T-cell (primary cell): ENCODE data around the gene EMC9. TPM values are rescaled to one million over a fixed set of nuclear protein-coding genes. Genes with fewer than 3 reads are reported as not detected.

Source experiments
- ATAC-seq, 4 experiments: fragments of 200-7000 bp in 3 of 4; fragments of 150-1000 bp in 1 of 4; cut with Tn5 transposase; replicated peaks in 1 of 4; 1 replicate in 3 of 4; 2 replicates in 1 of 4; pipeline ENCODE4 v1.10.0; 2021; ENCODE audit warnings: moderate library complexity in 3 of 4, mild to moderate bottlenecking in 2 of 4, moderate number of reproducible peaks in 1 of 4
- CTCF ChIA-PET, 2 donors: fragments of 300-600 bp; sonication (Branson Sonifier 250); formaldehyde crosslinking; loops; one replicate each; lab custom pipeline; 2022; ENCODE audit warnings: antibody characterized with exemption in 2 of 2; lab: Charles Lee
- POLR2A ChIA-PET, 2 donors: fragments of 300-600 bp; sonication (Branson Sonifier 250); formaldehyde crosslinking; loops; one replicate each; lab custom pipeline; 2022; ENCODE audit warnings: antibody characterized with exemption in 2 of 2; lab: Charles Lee
- DNase-seq, 35 experiments: peaks; one replicate each; pipeline versions ENCODE4 v3.0.0 to v3.0.0-alpha.2; 2013 to 2023
- H3K27ac ChIP-seq: one replicate; pipeline ENCODE4 v1.5.1; 2013; ENCODE audit warnings: low read length
- H3K27me3 ChIP-seq, 2 experiments: replicated peaks in 1 of 2; 1 replicate in 1 of 2; 2 replicates in 1 of 2; pipeline versions ENCODE4 v1.6.1 to v1.7.0; 2013; ENCODE audit warnings: low read length in 1 of 2, mixed read lengths in 1 of 2; ENCODE audit not compliant: control insufficient read depth in 2 of 2, insufficient read depth in 2 of 2; ENCODE audit errors: extremely low read depth in 1 of 2
- H3K36me3 ChIP-seq, 2 donors: 1 replicate in 1 of 2; 2 replicates in 1 of 2; pipeline versions ENCODE4 v1.6.1 to v1.7.0; 2013; ENCODE audit warnings: low read length in 1 of 2; ENCODE audit not compliant: control insufficient read depth in 2 of 2, insufficient read depth in 1 of 2; ENCODE audit errors: extremely low read depth in 1 of 2
- H3K4me1 ChIP-seq, 2 experiments: 1 replicate in 1 of 2; 2 replicates in 1 of 2; pipeline versions ENCODE4 v1.6.1 to v1.7.0; 2013; ENCODE audit warnings: low read length in 2 of 2, mixed read lengths in 1 of 2; ENCODE audit not compliant: insufficient read depth in 2 of 2, control insufficient read depth in 1 of 2; ENCODE audit errors: extremely low read depth in 1 of 2
- H3K4me3 ChIP-seq, 2 donors: 1 replicate in 1 of 2; 2 replicates in 1 of 2; pipeline versions ENCODE4 v1.5.1 to v1.7.0; 2013; ENCODE audit warnings: mild to moderate bottlenecking in 2 of 2, low read length in 1 of 2, moderate library complexity in 1 of 2; ENCODE audit not compliant: control insufficient read depth in 1 of 2; ENCODE audit errors: extremely low read depth in 1 of 2
- H3K9me3 ChIP-seq: 2 replicates; pipeline ENCODE4 v1.7.0; 2013
- H3K27ac Mint-ChIP-seq, 2 donors: one replicate each; pipeline ENCODE4 v1.8.0; 2020 to 2021; ENCODE audit warnings: mild to moderate bottlenecking in 2 of 2, mixed read lengths in 2 of 2
- H3K27me3 Mint-ChIP-seq, 2 donors: one replicate each; pipeline ENCODE4 v1.8.0; 2021 to 2022; ENCODE audit warnings: mixed read lengths in 2 of 2
- H3K36me3 Mint-ChIP-seq: one replicate; pipeline ENCODE4 v1.8.0; 2021; ENCODE audit warnings: mixed read lengths
- H3K4me1 Mint-ChIP-seq, 3 donors: one replicate each; pipeline ENCODE4 v1.8.0; 2020 to 2022; ENCODE audit warnings: mixed read lengths in 3 of 3, mild to moderate bottlenecking in 1 of 3
- H3K4me3 Mint-ChIP-seq, 3 donors: one replicate each; pipeline ENCODE4 v1.8.0; 2020 to 2022; ENCODE audit warnings: mild to moderate bottlenecking in 3 of 3, mixed read lengths in 3 of 3, moderate library complexity in 3 of 3
- H3K9me3 Mint-ChIP-seq, 3 donors: one replicate each; pipeline ENCODE4 v1.8.0; 2020 to 2022; ENCODE audit warnings: mixed read lengths in 3 of 3
- whole genome bisulfite sequencing: methylation state at CpG from one replicate; pipeline ENCODE4 v1.1.5; 2013; ENCODE audit warnings: missing lambda C conversion rate; ENCODE audit not compliant: insufficient coverage; 5-methylcytosine and 5-hydroxymethylcytosine counted together
- total RNA-seq, 35 experiments: library from RNA in 6 of 35; stranded (reverse) in 6 of 35; fragments of 120-200 nt in 1 of 35; gene quantifications; one replicate each; pipeline versions ENCODE4 v1.2.1 to v1.2.4 and lab custom pipeline; 2013 to 2026

EMC9 gene
- total RNA-seq, 5 donors from 2014 or later (not counting 1 experiment from before 2014, with no cell fraction given) = 9.3 to 29.8 (median 20.8) TPM

DNA sequence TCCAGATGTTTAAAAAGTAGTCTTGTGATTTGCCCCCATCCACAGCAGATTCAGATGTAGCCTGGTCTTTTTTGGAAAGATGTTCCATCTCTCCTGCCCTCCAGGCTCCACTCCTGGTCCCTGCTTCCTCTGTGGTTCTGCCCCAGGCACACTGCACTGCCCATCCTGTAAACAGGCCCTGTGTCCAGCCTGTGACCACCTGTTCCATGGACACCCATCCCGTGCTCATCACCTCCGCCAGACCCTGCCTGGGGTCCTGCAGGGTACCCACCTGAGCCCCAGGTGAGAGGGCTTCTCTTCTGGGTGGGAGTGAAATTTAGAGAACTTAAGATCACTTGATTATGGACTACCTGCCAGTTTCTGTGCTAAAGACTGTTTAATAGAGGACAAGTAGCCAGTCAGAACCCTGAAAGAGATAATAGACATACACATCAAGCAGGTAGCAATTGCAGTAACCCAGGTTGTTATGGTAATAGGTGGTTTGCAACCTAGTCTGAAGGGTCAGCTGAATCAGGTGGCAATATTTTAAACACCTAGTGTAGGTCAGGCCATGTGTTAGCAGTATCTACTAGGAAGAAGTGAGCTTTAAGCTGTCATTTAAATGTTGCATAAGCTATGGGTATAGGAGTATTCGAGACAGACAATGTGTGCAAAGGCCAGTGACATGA, 8.0 kb upstream of the EMC9 start:
- H3K4me3 Mint-ChIP-seq = peak overlapping the region; percentile 96 to 99 (median 97)
- DNase-seq = no peak
- H3K4me3 ChIP-seq = no peak overlapping the region
- CTCF ChIA-PET = interaction anchor here in 1 of 2 donors (1.0 to 1.4 kb wide), 2 partner anchors 11 to 36 kb away, joined by 3 read pairs; no protein-coding TSS in a partner anchor
- no peaks in the 10 kb centered on the region for H3K9me3 Mint-ChIP-seq
- H3K27me3 Mint-ChIP-seq = no peaks in the 10 kb centered on the region
- H3K27ac Mint-ChIP-seq = peak overlapping the region in 1 of 2 donors; percentile 73
- no peak for ATAC-seq
- H3K27me3 ChIP-seq = no peaks in the 10 kb centered on the region
- peaks cover 18 to 53% of the 10 kb centered on the region in 2 donors for H3K36me3 ChIP-seq
- H3K27ac ChIP-seq = no peak overlapping the region
- WGBS = 100% methylated on average over 1 of the region's 3 CpGs
- POLR2A ChIA-PET = no interaction called here
- peaks cover 28% of the 10 kb centered on the region for H3K36me3 Mint-ChIP-seq
- no peaks in the 10 kb centered on the region for H3K9me3 ChIP-seq
- peaks cover 16 to 50% of the 10 kb centered on the region in 2 experiments for H3K4me1 ChIP-seq
- peaks cover 45 to 53% (median 51%) of the 10 kb centered on the region in 3 donors for H3K4me1 Mint-ChIP-seq

DNA sequence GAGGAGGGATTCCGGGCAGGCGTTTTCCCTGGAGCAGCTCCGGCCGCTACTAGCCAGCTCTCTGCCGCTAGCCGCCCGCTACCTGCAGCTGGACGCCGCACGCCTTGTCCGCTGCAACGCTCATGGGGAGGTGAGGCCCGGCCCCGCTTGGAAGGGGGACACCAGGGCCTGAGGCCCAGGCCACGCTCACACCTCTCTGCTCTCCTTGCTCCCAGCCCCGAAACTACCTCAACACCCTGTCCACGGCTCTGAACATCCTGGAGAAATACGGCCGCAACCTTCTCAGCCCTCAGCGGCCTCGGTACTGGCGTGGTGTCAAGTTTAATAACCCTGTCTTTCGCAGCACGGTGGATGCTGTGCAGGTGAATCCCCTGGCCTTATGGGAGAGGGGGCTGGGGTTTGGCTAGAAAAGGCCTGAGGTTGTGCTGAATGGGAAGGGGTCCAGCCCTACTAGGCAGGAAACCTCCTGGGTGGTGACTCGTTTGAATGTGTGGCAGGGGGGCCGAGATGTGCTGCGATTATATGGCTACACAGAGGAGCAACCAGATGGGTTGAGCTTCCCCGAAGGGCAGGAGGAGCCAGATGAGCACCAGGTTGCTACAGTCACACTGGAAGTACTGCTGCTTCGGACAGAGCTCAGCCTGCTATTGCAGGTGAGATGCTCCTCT, 6.5 kb upstream of the EMC9 start:
- H3K27ac ChIP-seq = peak overlapping the region; percentile 26
- WGBS = 6% methylated on average over 18 of the region's 29 CpGs
- no peaks in the 10 kb centered on the region for H3K27me3 Mint-ChIP-seq
- H3K36me3 Mint-ChIP-seq = peaks cover 40% of the 10 kb centered on the region
- H3K9me3 Mint-ChIP-seq = no peaks in the 10 kb centered on the region
- H3K4me1 Mint-ChIP-seq = peaks cover 57 to 65% (median 63%) of the 10 kb centered on the region in 3 donors
- ChIA-PET POLR2A (interaction anchor here (0.8 to 3.0 kb wide), 3 partner anchors 11 to 33 kb away, joined by 3 to 23 read pairs (median 3); partner anchors contain the start of genes DCAF11 (in 1 of the 2) and NRL (in 1 of the 2)), CTCF (interaction anchor here (0.8 to 2.7 kb wide), 7 partner anchors 11 to 94 kb away, joined by 3 to 30 read pairs (median 3); partner anchors contain the start of genes IRF9 (in 2 of the 2), PSME1 (in 1 of the 2) and TINF2 (in 1 of the 2))
- H3K27me3 ChIP-seq = no peaks in the 10 kb centered on the region
- DNase-seq (peak in 1 of 35 experiments; percentile 23), ATAC-seq (no peak)
- peak overlapping the region; percentile 96 to 99 (median 97) for H3K4me3 Mint-ChIP-seq
- H3K27ac Mint-ChIP-seq = peak overlapping the region; percentile 76 to 83
- H3K36me3 ChIP-seq = peaks cover 20 to 64% of the 10 kb centered on the region in 2 donors
- H3K9me3 ChIP-seq = no peaks in the 10 kb centered on the region
- peaks cover 16 to 56% of the 10 kb centered on the region in 2 experiments for H3K4me1 ChIP-seq
- peak overlapping the region; percentile 69 to 91 for H3K4me3 ChIP-seq

DNA sequence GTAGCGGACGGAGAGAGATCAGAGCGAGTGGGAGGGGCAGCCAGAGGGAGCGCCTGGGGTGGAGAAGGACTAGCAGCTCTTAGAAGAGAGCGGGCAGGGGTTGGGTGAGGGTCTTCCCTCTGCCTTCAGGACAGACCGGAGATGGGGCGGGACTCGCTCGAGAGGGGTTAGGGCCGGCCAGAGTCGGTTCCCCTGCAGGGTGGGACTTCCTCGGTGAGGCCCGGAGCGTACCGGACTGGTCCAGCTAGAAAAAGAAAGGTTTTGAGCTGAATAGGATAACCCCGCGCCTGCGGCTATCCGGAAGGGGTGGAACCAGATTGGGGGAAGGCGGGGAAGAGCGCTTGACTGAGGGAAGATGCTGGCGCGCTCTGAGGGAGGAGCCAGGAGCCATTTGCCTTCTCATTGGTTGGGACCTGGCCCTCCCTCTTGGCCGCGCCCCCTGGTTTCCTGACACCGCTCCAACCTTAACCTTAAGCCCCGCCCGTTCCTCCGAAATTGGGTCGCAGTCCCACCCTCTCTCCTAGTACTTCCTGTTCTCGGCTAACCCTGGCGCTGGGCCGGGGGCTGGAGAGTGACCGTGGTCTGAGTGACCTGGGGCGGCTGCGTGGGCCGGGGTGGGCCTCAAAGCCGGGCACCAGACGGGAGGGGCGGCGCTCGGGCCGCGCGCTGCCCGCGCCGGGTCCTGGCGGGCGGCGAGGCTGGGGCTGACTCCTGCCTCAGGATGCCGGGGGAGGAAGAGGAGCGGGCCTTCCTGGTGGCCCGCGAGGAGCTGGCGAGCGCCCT, 5.8 kb upstream of the EMC9 start, which contains the start of gene RNF31:
RNF31 (plus strand) TSS at position 521 of the 783 bp plus-strand sequence; CDS start at position 722, 201 bp downstream.
- peak within 1 kb of the TSS; percentile 95 to 99 for H3K27ac Mint-ChIP-seq
- POLR2A ChIA-PET = interaction anchor here (0.6 to 3.0 kb wide), 8 partner anchors 9 to 1616 kb away, joined by 3 to 23 read pairs (median 4); partner anchors contain the start of genes DCAF11 (in 2 of the 2), NRL (in 2 of the 2), IRF9 (in 1 of the 2) and PSME1 (in 1 of the 2)
- ATAC-seq (peak; percentile 89 to 93 (median 90)), DNase-seq (peak; percentile 90 to 99 (median 97))
- Histone ChIP-seq H3K36me3 (peaks cover 20 to 63% of the 10 kb centered on the region in 2 donors), H3K9me3 (no peaks in the 10 kb centered on the region), H3K4me1 (peaks cover 17 to 58% of the 10 kb centered on the region in 2 experiments), H3K4me3 (peak within 1 kb of the TSS; percentile 69 to 91), H3K27ac (peak within 1 kb of the TSS; percentile 82), H3K27me3 (no peaks in the 10 kb centered on the region)
- H3K36me3 Mint-ChIP-seq = peaks cover 40% of the 10 kb centered on the region
- no peaks in the 10 kb centered on the region for H3K9me3 Mint-ChIP-seq
- CTCF ChIA-PET = interaction anchor here (0.6 to 2.7 kb wide), 11 partner anchors 9 to 95 kb away, joined by 3 to 30 read pairs (median 3); partner anchors contain the start of genes IRF9 (in 2 of the 2), DCAF11 (in 1 of the 2), NRL (in 1 of the 2) and PSME1 (in 1 of the 2)
- H3K4me1 Mint-ChIP-seq = peaks cover 64 to 69% (median 66%) of the 10 kb centered on the region in 3 donors
- H3K27me3 Mint-ChIP-seq = no peaks in the 10 kb centered on the region
- H3K4me3 Mint-ChIP-seq = peak within 1 kb of the TSS; percentile 96 to 99 (median 97)
- under 1% methylated on average over 48 of the region's 57 CpGs for WGBS

DNA sequence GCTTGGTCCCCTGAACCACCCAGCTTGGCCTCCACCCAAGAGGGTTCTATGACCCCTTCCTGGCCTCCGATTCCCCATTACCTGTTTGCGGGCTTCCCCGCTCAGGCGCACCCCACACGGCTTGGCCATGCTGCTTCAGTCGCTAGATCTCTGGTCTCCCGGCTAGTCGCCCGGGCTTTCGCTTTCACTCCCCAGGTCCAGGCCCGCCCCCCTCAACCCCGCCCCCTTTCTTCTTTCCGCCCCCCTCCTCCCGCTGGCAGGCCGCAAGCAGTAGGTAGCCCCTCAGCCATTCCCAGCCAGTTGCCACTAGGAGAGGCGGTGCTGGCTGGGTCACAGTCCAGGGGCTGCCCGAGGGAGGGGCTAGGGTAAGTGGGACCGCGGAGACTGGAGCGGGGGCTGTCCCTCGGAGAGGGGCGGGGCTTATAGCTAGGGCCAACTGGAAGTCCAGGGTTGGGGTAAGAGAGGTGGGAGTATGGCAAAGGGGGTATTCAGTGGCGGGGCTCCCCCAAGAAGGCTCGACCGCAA, 5.1 kb upstream of the EMC9 start, which contains the start of gene PSME2:
PSME2 (minus strand) TSS at position 158 of the 525 bp plus-strand sequence; CDS start at position 129, 29 bp downstream.
- Mint-ChIP-seq H3K9me3 (no peaks in the 10 kb centered on the region), H3K4me1 (peaks cover 69 to 72% (median 70%) of the 10 kb centered on the region in 3 donors), H3K27me3 (no peaks in the 10 kb centered on the region), H3K4me3 (peak within 1 kb of the TSS; percentile 96 to 99 (median 97)), H3K27ac (peak within 1 kb of the TSS; percentile 95 to 99), H3K36me3 (peaks cover 37% of the 10 kb centered on the region)
- DNase-seq (peak; percentile 61 to 89 (median 74)), ATAC-seq (peak; percentile 57 to 67 (median 62))
- peak within 1 kb of the TSS; percentile 69 to 91 for H3K4me3 ChIP-seq
- H3K36me3 ChIP-seq = peaks cover 16 to 56% of the 10 kb centered on the region in 2 donors
- H3K4me1 ChIP-seq = peaks cover 19 to 63% of the 10 kb centered on the region in 2 experiments
- H3K27ac ChIP-seq = peak within 1 kb of the TSS; percentile 82
- CTCF ChIA-PET = interaction anchor here (0.6 to 2.7 kb wide), 11 partner anchors 9 to 96 kb away, joined by 3 to 30 read pairs (median 3); partner anchors contain the start of genes DCAF11 (in 1 of the 2), IRF9 (in 1 of the 2), NRL (in 1 of the 2) and PSME1 (in 1 of the 2)
- WGBS = under 1% methylated on average over 15 of the region's 25 CpGs
- POLR2A ChIA-PET = interaction anchor here (0.5 to 3.0 kb wide), 9 partner anchors 8 to 1615 kb away, joined by 3 to 23 read pairs (median 5); partner anchors contain the start of genes DCAF11 (in 2 of the 2), NRL (in 2 of the 2), IRF9 (in 1 of the 2) and PSME1 (in 1 of the 2)
- H3K9me3 ChIP-seq = no peaks in the 10 kb centered on the region
- no peaks in the 10 kb centered on the region for H3K27me3 ChIP-seq
